Neural cell (in vitro differentiated cells): ENCODE data around the gene SLC41A3. TPM values are rescaled to one million over a fixed set of nuclear protein-coding genes. Genes with fewer than 3 reads are reported as not detected.

Source experiments
- H2AFZ ChIP-seq: fragments of 200-600, 300-800 bp; sonication (generic), shearing (Covaris generic); 2 replicates; pipeline ENCODE4 v1.6.0; 2014; ENCODE audit warnings: low read depth, mild to moderate bottlenecking, antibody characterized with exemption, low read length, moderate library complexity
- H3F3A ChIP-seq: fragments of 200-600 bp; shearing (Covaris generic); 2 replicates; pipeline ENCODE4 v1.6.1; 2016; ENCODE audit warnings: mild to moderate bottlenecking, moderate library complexity, mixed read lengths, antibody characterized with exemption, low read length; ENCODE audit not compliant: insufficient read depth, poor library complexity, severe bottlenecking
- H3K27ac ChIP-seq: fragments of 200-600, 300-800 bp; sonication (generic), shearing (Covaris generic); 2 replicates; pipeline ENCODE4 v1.5.1; 2014; ENCODE audit warnings: mild to moderate bottlenecking, low read length, moderate library complexity
- H3K27me3 ChIP-seq: fragments of 300-800, 200-600 bp; sonication (generic), shearing (Covaris generic); 2 replicates; pipeline ENCODE4 v1.6.0; 2014; ENCODE audit warnings: mild to moderate bottlenecking, low read depth, low read length, moderate library complexity; ENCODE audit not compliant: insufficient read depth
- H3K36me3 ChIP-seq: fragments of 300-800, 200-600 bp; sonication (generic), shearing (Covaris generic); 2 replicates; pipeline ENCODE4 v1.5.1; 2014; ENCODE audit warnings: mild to moderate bottlenecking, antibody characterized with exemption, low read length, moderate library complexity; ENCODE audit not compliant: insufficient read depth
- H3K4me2 ChIP-seq: fragments of 300-800, 200-600 bp; sonication (generic), shearing (Covaris generic); 2 replicates; pipeline ENCODE4 v1.6.0; 2014; ENCODE audit warnings: mild to moderate bottlenecking, low read length
- H3K4me3 ChIP-seq: fragments of 300-800, 200-600 bp; sonication (generic), shearing (Covaris generic); 2 replicates; pipeline ENCODE4 v1.5.1; 2014; ENCODE audit warnings: mild to moderate bottlenecking, low read length, moderate library complexity
- H3K79me2 ChIP-seq: fragments of 200-600 bp; shearing (Covaris generic); replicated peaks from 2 replicates; pipeline ENCODE4 v1.6.0; 2014; ENCODE audit warnings: mild to moderate bottlenecking, low read length, moderate library complexity; ENCODE audit not compliant: insufficient read depth
- H3K9ac ChIP-seq: fragments of 300-800, 200-600 bp; sonication (generic), shearing (Covaris generic); 2 replicates; pipeline ENCODE4 v1.6.1; 2016; ENCODE audit warnings: mild to moderate bottlenecking, low read length, mixed read lengths
- H3K9me2 ChIP-seq: fragments of 200-600 bp; shearing (Covaris generic); 2 replicates; pipeline ENCODE4 v1.6.1; 2016; ENCODE audit warnings: mild to moderate bottlenecking, low read length, mixed read lengths; ENCODE audit not compliant: insufficient read depth
- H3K9me3 ChIP-seq: fragments of 200-600, 300-800 bp; sonication (generic), shearing (Covaris generic); 2 replicates; pipeline ENCODE4 v1.6.1; 2016; ENCODE audit warnings: mild to moderate bottlenecking, mixed run types, low read length, moderate library complexity, mixed read lengths
- H4K20me1 ChIP-seq: fragments of 200-600 bp; shearing (Covaris generic); 2 replicates; pipeline ENCODE4 v1.6.1; 2016; ENCODE audit warnings: mild to moderate bottlenecking, mixed run types; ENCODE audit not compliant: insufficient read depth
- CTCF ChIP-seq: fragments of 450-650 bp; IDR thresholded peaks from 2 replicates; pipeline ENCODE4 v1.5.1; 2014; ENCODE audit warnings: antibody characterized with exemption, mild to moderate bottlenecking, moderate library complexity; ENCODE audit not compliant: poor library complexity, severe bottlenecking
- EP300 ChIP-seq: fragments of 450-650 bp; conservative IDR thresholded peaks from 2 replicates; pipeline ENCODE4 v1.6.1; 2014; ENCODE audit warnings: antibody characterized with exemption, mild to moderate bottlenecking, moderate library complexity; ENCODE audit not compliant: poor library complexity, severe bottlenecking
- EZH2 ChIP-seq: fragments of 200-600, 300-800 bp; shearing (Covaris generic), sonication (generic); IDR thresholded peaks from 2 replicates; pipeline ENCODE4 v1.6.1; 2014; ENCODE audit warnings: antibody characterized with exemption, low read length, borderline replicate concordance, mild to moderate bottlenecking; ENCODE audit not compliant: insufficient read depth, poor library complexity, severe bottlenecking
- MXI1 ChIP-seq: fragments of 450-650 bp; conservative IDR thresholded peaks from 2 replicates; pipeline ENCODE4 v1.6.1; 2014; ENCODE audit warnings: antibody characterized with exemption, mild to moderate bottlenecking; ENCODE audit not compliant: poor library complexity, severe bottlenecking
- POLR2AphosphoS5 ChIP-seq: IDR thresholded peaks from 2 replicates; pipeline ENCODE4 v1.6.1; 2012
- RAD21 ChIP-seq: fragments of 450-650 bp; conservative IDR thresholded peaks from 2 replicates; pipeline ENCODE4 v1.6.1; 2014; ENCODE audit warnings: antibody characterized with exemption, mild to moderate bottlenecking, moderate library complexity
- SMC3 ChIP-seq: fragments of 450-650 bp; conservative IDR thresholded peaks from 2 replicates; pipeline ENCODE4 v1.6.1; 2014; ENCODE audit warnings: antibody characterized with exemption, mild to moderate bottlenecking, moderate library complexity; ENCODE audit not compliant: poor library complexity
- TAF1 ChIP-seq: IDR thresholded peaks from 2 replicates; pipeline ENCODE4 v1.6.1; 2012; ENCODE audit warnings: low read depth
- polyA plus RNA-seq: library from polyadenylated mRNA; depleted of rRNA; stranded (reverse); fragments of >200 nt; gene quantifications from 2 replicates; pipeline ENCODE4 v1.2.3, GENCODE V29; 2014
- TF ChIP-seq, protein P1 (sequence below): IDR thresholded peaks from 2 replicates; pipeline ENCODE4 v1.6.1; 2012; ENCODE audit warnings: borderline replicate concordance

Gene SLC41A3
- polyA plus RNA-seq, 1 donor from 2014 or later: 80.0 TPM

DNA sequence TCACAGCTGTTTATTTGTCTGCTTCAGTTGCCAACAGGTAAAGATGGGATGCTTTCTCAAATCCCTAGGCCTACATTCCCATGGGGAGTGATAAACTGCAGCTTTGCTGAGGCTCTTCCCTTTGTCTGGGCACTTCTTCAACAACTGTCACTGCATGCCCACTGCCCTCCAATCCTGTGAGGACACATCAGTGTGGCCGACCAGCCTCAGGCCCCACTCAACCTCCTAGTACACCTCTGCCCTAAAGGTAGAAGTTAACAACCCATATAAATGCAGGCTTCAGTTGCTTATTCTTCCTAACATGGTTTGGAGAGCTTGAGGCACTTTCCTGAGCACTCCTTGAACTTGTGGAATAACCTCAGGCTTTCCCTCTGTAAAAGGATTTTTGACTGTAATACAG, 65.4 kb downstream of the SLC41A3 start:
- no peaks in the 10 kb centered on the region for H3K9me2 ChIP-seq
- H3K27me3 ChIP-seq: no peaks in the 10 kb centered on the region
- H3K27ac ChIP-seq: no peak overlapping the region
- TF ChIP-seq SMC3 (no peak), EZH2 (no peak), MXI1 (no peak), EP300 (no peak), TAF1 (no peak), RAD21 (no peak), CTCF (no peak), POLR2AphosphoS5 (no peak)
- TF ChIP-seq, protein P1, sequence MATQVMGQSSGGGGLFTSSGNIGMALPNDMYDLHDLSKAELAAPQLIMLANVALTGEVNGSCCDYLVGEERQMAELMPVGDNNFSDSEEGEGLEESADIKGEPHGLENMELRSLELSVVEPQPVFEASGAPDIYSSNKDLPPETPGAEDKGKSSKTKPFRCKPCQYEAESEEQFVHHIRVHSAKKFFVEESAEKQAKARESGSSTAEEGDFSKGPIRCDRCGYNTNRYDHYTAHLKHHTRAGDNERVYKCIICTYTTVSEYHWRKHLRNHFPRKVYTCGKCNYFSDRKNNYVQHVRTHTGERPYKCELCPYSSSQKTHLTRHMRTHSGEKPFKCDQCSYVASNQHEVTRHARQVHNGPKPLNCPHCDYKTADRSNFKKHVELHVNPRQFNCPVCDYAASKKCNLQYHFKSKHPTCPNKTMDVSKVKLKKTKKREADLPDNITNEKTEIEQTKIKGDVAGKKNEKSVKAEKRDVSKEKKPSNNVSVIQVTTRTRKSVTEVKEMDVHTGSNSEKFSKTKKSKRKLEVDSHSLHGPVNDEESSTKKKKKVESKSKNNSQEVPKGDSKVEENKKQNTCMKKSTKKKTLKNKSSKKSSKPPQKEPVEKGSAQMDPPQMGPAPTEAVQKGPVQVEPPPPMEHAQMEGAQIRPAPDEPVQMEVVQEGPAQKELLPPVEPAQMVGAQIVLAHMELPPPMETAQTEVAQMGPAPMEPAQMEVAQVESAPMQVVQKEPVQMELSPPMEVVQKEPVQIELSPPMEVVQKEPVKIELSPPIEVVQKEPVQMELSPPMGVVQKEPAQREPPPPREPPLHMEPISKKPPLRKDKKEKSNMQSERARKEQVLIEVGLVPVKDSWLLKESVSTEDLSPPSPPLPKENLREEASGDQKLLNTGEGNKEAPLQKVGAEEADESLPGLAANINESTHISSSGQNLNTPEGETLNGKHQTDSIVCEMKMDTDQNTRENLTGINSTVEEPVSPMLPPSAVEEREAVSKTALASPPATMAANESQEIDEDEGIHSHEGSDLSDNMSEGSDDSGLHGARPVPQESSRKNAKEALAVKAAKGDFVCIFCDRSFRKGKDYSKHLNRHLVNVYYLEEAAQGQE: no peak
- H3K36me3 ChIP-seq: no peaks in the 10 kb centered on the region
- H2AFZ ChIP-seq: no peak overlapping the region
- no peak overlapping the region for H3K9ac ChIP-seq
- H3K4me2 ChIP-seq: no peak overlapping the region
- no peaks in the 10 kb centered on the region for H4K20me1 ChIP-seq
- H3K4me3 ChIP-seq: no peak overlapping the region
- no peaks in the 10 kb centered on the region for H3K79me2 ChIP-seq
- no peaks in the 10 kb centered on the region for H3F3A ChIP-seq
- no peaks in the 10 kb centered on the region for H3K9me3 ChIP-seq

- Histone ChIP-seq H3K4me2 (no peak overlapping the region), H4K20me1 (no peaks in the 10 kb centered on the region), H3K36me3 (peaks cover 6% of the 10 kb centered on the region), H3K9me2 (no peaks in the 10 kb centered on the region), H3K79me2 (no peaks in the 10 kb centered on the region), H3K4me3 (no peak overlapping the region), H3K27ac (no peak overlapping the region), H3K27me3 (no peaks in the 10 kb centered on the region), H2AFZ (no peak overlapping the region), H3K9ac (no peak overlapping the region), H3K9me3 (no peaks in the 10 kb centered on the region), H3F3A (no peaks in the 10 kb centered on the region)
- no peak for TF ChIP-seq MXI1
- no peak for TF ChIP-seq EZH2
- no peak for TF ChIP-seq TAF1
- no peak for TF ChIP-seq POLR2AphosphoS5
- TF ChIP-seq, protein P1: no peak
- TF ChIP-seq SMC3: no peak
- TF ChIP-seq RAD21: no peak
These were observed 66.6 kb downstream of the SLC41A3 start for GRCh38 chr3:126017362-126017761.
